CD4-positive, alpha-beta T cell treated with Interleukin-6 at 100 ng/mL for 8 hours (primary cell): Measurements from ENCODE around the gene ALPP.
"Not testable (repeated sequence)": the region's sequence is repeated elsewhere in the genome, so short reads cannot be mapped to it uniquely, and the experiment has no call there.

Experiments used
- DNase-seq: peaks from one replicate; pipeline ENCODE4 v3.0.0-alpha.2; 2020; ENCODE audit warnings: mixed read lengths, low spot score

ALPP gene

DNA sequence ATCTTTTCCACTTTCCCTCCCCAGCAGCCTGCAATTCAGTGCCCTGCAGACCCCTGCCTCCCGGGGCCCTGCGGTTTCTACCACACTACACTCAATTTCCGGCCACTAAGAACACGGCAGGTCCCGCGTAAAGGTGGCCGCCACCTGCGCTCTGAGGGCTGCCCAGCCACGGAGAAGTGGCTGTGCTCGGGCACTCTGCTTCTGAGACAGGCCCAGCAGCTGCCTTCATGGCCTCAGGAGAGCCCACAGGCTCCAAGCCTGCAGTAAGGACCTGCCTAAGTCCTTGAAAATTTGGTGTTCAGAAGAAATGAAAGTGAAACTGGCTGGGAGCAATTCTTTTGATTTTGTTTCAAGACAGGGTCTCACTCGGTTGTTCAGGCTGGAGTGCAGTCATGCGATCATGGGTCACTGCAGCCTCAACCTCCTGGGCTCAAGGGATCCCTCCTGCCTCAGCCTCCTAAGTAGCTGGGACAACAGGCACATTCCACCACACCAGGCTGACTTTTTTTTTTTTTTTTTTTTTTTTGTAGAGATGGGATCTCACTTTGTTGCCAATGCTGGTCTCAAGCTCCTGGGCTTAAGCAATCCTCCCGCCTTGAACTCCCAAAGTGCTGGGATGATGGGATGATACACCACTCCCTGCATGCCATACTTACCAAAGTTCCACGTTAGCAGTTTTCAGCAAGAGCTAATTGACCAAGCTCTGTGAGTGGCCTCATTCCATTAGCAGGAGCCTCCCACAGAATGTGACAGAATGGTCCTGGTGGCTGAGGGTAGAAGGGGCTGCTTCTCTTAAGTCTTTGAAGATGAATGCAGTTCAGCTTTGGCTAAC lies 14.6 kb upstream of the ALPP start:
- no peak for DNase-seq

DNA sequence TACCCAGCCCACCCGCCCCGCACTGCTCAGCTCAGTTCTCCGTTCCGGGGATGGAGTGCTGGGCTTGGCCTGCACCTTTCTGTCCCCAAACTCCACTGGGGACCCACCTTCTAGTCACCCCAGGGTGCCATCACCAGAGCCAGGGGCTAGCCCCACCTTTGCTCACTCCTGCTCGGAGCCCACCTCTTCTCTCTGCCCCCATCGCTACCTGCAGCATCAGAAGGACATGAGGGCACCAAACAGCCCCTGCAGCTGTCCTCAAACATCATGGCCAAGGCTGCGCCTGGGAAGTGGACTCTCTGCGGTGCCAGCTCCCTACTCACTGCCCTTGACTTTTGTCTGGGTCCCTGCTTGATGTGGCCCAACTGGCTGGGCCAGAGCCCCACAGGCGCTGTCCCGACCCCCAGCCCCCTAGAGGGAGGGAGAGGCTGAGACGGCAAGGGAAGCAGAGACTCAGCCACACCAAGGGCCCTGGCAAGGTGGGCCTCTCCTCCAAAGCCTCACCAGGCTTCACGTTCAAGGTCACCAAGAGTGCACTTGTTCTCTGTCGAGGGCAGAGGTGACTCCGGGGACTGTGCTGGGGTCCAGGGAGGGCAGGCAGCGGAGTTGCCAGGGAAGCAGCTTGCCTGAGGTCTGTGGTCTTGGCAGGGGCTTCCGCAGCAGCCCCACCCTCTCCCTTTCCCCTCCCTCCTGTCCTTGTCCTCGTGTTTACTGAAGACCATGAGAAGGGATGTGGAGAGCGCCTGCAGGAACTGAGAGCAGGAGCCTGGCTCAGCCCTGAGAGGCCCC lies 13.6 kb upstream of the ALPP start:
- not testable (repeated sequence) for DNase-seq

DNA sequence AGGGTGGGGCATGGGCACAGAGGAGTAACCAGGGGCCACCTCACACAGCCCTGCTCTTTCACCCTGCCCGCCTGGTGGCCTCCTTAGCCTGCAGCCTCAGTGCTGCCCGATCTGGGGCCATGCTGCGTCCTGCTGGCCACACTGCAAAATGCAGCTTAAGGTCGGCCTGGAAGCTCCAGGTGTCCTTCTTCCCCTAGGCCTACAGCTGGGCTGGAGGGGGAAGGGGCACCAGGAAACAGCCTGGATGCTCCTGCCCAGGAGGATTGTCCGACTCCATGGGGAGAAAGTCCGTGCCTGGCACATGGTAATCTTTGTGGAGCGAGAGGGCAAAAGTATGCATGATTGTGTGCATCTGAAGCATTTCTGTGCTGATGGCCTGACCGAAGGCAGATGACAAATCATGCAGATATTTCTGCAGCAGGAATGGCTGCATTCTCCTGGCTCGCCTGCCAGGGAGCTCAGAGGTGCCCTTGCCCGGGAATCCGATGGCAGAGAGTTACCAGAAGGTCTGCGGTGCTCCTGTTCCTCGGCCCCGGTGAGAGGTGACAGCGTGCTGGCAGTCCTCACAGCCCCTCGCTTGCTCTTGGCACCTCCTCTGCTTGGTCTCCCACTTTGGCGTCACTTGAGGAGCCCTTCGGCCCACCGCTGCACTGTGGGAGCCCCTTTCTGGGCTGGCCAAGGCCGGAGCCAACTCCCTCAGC lies 12.8 kb upstream of the ALPP start:
- no peak for DNase-seq

DNA sequence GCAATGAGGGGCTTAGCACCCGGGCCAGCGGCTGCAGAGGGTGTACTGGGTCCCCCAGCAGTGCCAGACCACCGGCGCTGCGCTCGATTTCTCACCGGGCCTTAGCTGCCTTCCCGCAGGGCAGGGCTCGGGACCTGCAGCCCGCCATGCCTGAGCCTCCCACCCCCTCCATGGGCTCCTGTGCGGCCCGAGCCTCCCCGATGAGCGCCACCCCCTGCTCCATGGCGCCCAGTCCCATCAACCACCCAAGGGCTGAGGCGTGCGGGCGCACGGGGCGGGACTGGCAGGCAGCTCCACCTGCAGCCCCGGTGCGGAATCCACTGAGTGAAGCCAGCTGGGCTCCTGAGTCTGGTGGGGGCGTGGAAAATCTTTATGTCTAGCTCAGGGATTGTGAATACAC lies 12.1 kb upstream of the ALPP start:
- DNase-seq: not testable (repeated sequence)

DNA sequence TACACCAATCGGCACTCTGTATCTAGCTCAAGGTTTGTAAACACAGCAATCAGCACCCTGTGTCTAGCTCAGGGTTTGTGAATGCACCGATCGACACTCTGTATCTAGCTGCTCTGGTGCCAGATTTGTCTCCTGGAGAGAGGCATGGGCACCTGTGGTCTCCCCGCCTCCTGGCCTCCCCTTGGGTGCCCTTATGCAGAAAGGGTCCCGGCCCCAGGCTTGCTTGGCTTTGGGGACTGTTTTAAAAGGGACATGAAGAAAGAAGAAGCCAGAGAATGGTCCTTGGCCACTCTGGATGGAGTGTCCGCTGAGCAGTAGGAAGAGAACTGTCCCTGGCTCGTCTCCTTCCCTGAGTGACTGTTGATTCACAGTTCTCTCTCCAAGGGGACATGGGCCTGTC lies 11.5 kb upstream of the ALPP start:
- no peak for DNase-seq

DNA sequence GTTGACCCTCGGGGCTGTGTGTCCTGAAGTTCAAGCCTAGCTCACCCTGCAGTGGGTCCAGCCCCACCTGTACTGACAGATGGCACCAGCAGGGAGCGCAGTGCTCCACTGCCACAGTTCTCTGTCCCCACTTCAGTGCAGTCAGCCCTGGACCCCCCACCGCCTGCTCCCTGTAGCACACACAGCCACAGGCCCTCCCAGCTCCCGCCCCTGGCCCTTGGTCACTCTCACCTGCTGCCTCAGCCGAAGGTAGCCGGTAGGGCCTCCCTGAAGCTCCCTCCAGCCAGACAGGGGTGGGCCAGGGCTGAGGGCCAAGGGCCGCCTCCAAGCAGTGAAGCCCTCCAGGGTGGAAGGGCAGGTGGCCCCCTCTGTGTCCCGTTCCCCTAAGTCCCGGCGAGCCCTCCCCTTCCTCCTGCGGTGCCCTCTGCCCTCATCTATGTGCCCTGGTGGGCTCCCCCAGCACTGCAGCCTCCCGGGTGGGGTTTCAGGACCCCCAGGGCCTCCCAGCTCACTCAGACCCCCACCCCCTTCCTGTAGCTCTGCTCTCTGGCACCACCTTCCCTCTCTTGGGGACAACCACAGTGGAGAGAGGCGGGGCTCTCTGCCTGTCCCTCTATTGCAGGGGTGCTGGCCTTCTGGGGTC lies 10.8 kb upstream of the ALPP start:
- no peak for DNase-seq

DNA sequence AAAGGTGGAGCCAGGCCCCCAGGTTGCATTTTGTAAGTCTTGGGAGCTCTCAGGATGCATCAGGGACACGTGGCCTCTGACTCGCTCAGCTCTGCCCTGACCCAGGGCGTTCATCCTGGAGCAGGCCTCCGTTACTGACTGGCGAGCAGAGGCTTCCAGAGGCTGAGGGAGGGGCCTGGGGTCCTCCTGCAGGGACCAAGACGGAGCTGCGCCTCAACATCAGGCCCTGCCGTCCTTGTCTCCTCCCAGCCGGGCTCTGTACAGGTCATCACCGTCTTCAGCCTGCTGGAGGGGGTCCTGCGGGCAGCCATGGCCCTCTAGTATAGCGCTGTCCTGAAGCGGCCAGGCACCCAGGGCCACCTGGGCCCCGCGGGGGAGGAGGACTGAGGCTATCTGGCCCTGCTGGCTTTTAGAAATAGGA lies 10.2 kb upstream of the ALPP start:
- DNase-seq: no peak

DNA sequence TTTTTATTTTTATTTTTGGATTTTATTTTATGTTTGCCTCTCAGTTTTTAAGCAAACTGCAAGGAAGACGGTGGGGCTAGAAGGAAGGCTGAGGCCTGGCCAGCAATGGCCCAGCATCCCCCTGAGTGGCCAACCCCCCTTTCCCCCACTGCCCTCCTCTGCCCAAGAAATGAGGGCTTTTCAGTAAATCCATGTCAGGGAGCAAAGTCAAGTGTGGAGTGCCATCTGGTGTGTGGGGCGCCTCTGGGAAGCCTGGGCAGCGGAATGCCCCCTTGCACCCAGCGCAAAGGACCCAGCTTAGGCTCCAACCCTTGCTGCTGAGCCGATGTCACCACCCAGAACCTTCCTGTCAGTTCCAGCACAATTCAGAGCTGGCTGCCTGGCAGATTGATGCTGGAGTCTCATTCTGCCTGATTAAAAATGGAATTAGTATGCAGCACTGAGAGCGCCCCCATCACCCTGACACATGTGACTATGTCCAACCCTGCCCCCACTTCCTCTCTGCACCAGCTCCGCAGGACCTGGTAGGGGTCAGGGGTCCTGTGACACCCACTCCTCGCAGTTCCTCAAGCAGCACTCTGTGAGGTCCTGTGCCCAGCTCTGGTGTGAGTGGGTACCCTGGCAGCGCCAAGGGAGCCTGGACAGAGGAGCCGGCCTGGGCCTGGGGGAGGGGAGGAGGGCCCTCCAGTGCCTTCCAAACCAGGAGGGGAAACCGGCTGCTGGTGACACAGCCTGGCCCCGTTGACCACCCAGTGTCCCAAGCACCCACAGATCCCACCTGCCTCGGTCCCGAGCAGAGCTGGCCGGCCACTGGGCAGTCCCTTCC lies 9.2 kb upstream of the ALPP start:
- DNase-seq: no peak

DNA sequence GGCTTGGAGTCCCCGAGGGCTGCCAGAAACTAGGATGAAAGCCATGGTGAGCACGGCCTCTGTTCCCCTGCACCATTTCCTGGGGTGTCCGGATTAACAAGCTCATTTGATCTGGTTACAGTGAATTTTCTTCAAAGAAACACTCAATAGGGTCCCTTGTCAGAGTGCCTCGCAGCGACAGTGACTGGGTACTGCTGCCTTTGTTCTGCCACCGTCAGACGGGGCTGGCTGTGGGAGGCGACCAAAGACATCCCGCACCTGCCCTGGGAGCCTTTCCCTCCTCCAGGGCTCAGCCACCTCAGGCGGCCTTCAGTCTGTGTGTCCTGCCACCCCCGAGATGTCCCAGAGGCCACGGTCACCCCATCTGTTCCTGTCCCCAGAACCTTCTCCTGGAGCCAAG lies 8.5 kb upstream of the ALPP start:
- not testable (repeated sequence) for DNase-seq

DNA sequence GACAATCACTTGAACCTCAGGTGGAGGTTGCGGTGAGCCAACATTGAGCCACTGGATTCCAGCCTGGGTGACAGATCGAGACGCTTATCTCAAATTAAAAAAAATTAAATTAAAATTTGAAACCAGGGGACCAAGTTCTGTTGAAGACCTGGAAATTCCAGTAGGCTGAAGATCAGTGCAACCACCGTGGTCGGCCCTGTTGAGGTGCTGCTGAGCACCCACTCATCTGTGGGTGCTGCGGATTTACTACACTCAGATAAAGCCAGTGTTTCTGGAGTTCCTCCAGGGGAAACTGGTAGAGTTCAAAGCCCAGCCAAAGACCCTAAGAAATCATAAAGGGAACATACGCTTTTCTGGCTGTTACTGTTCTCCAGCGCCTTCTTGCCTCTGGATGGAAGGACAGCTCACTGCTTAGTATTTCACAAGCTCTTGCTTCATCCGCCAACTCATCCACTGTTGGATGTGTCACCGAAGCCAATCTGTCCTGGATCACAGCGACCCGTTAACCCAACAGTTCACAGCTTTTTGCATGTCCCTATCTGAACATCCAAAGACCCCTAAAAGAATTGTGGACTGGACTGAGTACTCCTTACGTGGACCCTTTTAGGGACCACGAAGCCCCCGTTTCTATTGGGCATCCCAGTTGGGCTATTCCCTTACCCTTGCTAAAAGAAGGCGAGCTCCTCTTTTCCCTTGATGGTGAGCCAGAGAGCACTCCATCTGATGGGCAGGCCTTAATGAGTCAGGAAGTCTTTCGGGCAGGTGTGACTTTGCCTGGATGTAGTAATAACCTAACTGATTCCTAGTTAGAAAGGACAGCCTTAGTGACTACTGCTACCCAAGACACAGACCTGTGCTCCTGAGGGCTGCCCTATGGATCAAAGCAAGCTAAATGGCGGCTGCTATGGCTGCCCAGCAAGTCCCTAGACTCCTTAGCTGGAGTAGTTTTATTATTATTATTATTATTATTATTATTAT lies 6.0 kb upstream of the ALPP start:
- no peak for DNase-seq

DNA sequence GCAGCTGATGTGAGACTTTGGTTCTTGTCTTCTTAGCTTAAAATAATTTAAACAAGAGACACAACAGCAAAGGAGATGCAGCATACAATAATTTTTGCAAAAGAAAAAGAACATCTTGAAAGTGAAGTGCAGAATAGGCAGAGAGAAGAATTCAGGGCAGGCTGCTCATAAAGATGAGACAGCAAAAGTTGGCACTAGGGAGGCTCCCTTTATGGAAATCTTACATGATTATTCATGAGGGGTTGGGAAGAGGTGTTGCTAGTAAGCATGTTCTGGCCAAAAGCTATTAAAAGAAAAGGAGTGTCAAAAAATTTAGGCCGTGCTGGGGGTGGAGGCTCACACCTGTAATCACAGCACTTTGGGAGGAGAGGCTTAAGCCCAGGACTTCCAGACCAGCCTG lies 4.2 kb upstream of the ALPP start:
- DNase-seq: no peak

DNA sequence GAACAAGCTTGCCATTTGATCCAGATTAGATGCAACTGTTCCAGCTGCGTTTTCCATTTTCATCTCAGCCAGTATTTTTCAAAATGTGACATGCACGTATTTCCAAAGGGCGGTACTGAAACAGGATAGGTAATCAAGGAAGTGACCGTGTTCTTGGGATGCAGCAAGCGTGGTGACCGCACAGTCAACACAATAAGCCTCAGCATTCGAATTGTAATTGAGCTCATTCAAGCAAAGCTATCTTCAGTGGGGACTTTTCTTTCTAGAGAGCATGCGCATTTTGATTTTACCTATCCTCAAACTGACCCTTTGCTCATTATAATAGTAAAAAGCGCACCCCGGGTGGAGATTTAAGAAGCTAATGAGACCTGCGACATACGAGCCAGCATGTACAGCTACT lies 3.4 kb upstream of the ALPP start:
- no peak for DNase-seq

DNA sequence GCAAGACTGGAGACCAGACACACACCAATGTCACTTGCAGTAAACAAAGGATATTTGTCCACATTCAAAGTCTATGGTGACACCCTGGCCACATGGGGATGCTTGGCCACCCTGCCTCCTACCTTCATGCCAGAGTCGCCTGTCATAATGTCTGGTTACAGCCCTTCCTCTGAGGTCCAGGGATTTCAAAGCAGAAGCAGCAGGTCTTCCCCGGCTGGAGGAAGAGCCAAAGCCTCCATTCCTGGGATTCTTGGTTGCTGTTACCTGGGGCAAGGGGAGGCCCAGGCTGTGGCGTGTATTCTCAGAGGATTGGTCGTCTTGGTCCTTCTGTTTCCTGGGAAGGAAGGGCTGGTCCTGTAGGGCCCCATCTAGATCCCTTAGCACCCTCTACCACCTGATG lies 2.3 kb upstream of the ALPP start:
- no peak for DNase-seq

DNA sequence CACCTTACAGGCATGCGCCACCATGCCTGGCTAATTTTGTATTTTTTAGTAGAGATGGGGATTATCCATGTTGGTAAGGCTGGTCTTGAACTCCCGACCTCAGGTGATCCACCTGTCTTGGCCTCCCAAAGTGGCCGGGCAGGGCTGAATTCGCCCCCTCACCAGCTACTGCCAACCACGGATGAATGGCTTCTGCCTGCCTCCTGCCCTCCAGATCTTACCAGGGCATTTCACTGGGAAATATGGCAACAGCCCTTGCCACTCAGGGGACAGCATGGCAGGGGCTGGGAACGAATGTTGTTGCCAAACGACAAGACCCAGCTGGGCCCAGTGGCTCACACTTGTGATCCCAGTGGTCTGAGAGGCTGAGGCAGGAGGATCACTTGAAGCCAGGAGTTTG lies 1.8 kb upstream of the ALPP start:
- no peak for DNase-seq

DNA sequence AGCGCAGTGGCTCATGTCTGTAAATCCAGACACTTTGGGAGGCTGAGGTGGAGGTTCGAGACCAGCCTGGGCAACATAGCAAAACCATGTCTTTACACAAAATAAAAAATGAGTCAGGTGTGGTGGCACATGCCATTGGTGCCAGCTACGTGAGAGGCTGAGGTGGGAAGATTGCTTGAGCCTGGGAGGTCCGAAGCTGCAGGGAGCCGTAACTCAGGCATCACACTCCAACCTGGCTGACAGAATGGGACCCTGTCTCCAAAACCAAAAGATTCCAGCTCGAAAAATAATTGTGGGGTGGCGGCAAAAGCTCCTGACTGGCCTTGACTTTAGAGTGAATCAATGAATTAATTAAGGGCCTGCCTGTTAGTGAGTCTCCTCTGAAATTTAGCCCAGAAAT lies 1.2 kb upstream of the ALPP start:
- no peak for DNase-seq

DNA sequence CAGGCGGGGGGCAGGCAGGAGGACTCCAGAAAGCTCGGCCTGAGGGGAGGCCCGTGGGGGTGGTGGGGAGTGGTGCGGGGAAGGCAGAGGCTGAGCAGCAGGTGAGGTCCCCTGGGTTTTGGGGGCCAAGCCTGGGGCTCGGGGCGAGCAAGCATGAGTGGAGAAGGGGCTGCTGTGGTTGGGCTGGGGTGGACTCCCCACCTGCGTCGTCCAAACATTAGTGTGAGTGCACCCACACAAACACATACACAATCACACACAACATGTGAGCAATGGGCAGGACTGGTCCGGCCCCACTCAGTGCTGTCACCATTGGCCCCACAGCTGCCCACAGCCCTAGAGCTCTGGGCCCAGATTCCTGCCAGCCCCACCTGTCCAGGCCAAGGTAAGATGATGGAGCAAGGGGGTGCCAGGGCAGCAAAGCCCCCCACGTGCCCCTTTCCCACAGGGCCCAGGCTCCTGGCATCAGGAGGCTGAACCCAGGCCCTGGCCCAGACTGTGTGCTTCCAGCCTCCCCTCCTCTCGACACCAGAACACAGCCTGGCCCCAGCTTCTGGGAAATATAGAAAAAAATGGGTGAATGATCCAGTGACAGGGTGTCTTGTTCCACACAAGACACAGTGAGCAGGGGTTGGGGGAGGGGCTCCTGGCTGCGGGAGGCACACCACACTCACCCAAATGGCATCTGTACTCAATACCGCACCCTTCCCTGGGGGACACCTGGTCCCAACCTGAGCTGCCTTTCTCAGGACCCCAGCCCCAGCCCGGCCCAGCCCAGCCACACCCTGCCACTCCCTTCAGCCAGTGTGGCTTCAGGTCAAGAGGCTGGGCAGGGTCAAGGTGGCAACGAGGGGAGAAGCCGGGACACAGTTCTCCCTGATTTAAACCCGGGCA lies 463 bp upstream of the ALPP start:
- no peak for DNase-seq

DNA sequence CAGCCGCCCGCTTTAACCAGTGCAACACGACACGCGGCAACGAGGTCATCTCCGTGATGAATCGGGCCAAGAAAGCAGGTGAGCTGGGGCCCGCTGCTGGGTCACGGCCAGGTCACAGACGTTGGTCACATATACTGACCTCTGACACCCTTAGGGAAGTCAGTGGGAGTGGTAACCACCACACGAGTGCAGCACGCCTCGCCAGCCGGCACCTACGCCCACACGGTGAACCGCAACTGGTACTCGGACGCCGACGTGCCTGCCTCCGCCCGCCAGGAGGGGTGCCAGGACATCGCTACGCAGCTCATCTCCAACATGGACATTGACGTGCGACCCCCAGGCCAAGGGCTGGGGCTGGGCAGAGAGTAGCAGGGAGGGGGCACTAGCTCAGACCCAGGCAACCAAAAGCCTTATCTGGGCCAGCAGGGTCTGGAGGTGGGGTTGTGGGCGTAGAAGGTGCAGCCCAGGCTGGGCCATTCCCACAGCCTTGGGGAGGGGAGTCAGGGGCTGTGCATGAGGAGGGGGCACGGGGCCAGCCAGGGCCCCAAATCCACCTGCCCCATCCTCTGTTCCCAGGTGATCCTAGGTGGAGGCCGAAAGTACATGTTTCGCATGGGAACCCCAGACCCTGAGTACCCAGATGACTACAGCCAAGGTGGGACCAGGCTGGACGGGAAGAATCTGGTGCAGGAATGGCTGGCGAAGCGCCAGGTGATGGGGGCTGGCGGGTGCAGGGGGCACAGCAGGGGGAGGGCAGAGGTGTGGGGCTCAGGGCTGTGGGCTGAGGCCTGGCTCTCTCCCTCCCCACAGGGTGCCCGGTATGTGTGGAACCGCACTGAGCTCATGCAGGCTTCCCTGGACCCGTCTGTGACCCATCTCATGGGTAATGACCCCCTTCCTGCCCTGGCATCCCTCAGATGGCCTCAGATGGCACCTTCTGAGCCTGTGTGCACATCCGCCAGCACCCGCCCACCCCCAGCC lies 1.3 kb downstream of the ALPP start:
- not testable (repeated sequence) for DNase-seq
